Epithelial cell of proximal tubule (primary cell): Measurements from ENCODE around the gene GNG12. TPM values are rescaled to one million over a fixed set of nuclear protein-coding genes. Genes with fewer than 3 reads are reported as not detected.

Experiments used
- DNase-seq: peaks from one replicate; pipeline ENCODE4 v3.0.0-alpha.2; 2011; ENCODE audit warnings: low read depth
- H3K4me3 ChIP-seq: 2 replicates; pipeline ENCODE4 v1.5.1; 2011; ENCODE audit warnings: low read depth, mild to moderate bottlenecking, low read length
- total RNA-seq: library from RNA; depleted of rRNA; stranded (reverse); fragments of >200 nt; gene quantifications from 2 replicates; pipeline ENCODE4 v1.2.3, GENCODE V29; 2015
- TF ChIP-seq, protein P1 (sequence below): conservative IDR thresholded peaks from 2 replicates; pipeline ENCODE4 v1.5.1; 2012; ENCODE audit warnings: low read depth, mild to moderate bottlenecking, low read length

The GNG12 gene
- total RNA-seq, 1 donor from 2014 or later: 67.1 TPM

GRCh38 chr1:67684526-67685066, 148.7 kb downstream of the GNG12 start:
- DNase-seq: no peak
- TF ChIP-seq, protein P1, sequence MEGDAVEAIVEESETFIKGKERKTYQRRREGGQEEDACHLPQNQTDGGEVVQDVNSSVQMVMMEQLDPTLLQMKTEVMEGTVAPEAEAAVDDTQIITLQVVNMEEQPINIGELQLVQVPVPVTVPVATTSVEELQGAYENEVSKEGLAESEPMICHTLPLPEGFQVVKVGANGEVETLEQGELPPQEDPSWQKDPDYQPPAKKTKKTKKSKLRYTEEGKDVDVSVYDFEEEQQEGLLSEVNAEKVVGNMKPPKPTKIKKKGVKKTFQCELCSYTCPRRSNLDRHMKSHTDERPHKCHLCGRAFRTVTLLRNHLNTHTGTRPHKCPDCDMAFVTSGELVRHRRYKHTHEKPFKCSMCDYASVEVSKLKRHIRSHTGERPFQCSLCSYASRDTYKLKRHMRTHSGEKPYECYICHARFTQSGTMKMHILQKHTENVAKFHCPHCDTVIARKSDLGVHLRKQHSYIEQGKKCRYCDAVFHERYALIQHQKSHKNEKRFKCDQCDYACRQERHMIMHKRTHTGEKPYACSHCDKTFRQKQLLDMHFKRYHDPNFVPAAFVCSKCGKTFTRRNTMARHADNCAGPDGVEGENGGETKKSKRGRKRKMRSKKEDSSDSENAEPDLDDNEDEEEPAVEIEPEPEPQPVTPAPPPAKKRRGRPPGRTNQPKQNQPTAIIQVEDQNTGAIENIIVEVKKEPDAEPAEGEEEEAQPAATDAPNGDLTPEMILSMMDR: no peak
- peak overlapping the region; percentile 52 for H3K4me3 ChIP-seq

- TF ChIP-seq, protein P1: no peak
- peak overlapping the region; percentile 52 for H3K4me3 ChIP-seq
- no peak for DNase-seq
These were observed 149.3 kb downstream of the GNG12 start for GRCh38 chr1:67683766-67684525.

GRCh38 chr1:67683316-67683715, 150.0 kb downstream of the GNG12 start:
- TF ChIP-seq, protein P1: no peak
- peak overlapping the region; percentile 12 for H3K4me3 ChIP-seq
- peak; percentile 86 for DNase-seq

- no peak for DNase-seq
- no peak overlapping the region for H3K4me3 ChIP-seq
- TF ChIP-seq, protein P1: no peak
These were observed 150.5 kb downstream of the GNG12 start for GRCh38 chr1:67682659-67683197.

GRCh38 chr1:67680486-67680885, 152.8 kb downstream of the GNG12 start:
- H3K4me3 ChIP-seq: no peak overlapping the region
- TF ChIP-seq, protein P1: no peak
- DNase-seq: no peak

DNA sequence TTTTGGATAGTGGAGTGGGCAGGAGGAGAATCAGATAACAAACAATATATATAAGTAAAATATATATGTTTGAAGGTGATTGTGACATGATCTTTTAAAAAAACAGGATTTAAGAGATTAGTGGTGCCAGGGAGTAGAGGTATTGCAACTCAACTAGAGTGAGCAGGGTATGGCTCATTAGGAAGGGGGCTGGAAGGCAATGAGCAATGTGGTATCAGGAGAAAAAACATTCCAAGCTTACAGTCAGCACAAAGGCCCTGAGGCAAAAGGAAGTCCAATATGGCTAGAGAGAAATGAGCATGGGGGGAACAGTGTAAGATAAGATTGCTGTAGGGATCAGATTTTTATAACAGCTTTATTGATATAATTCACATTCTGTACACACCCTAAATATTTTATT, 153.6 kb downstream of the GNG12 start:
- TF ChIP-seq, protein P1: no peak
- no peak for DNase-seq
- H3K4me3 ChIP-seq: no peak overlapping the region

DNA sequence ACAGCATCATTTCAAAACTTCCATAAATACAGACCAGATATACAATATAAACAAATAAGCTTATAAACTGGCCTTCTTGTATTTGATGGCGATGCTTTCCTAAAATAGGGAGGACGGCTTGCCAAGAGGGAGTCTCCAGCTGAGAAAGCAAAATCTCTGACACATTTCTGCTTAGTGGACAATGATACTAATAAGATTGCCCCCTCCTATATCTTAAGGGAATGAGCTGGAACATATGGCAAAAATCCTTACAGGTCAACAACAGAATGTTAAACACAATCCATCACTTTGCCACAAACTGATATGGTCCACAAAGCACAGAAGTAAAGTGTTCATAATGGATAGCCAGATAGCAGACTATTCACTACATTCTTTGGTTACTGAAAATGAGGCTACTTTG, 155.3 kb downstream of the GNG12 start:
- no peak overlapping the region for H3K4me3 ChIP-seq
- TF ChIP-seq, protein P1: no peak
- DNase-seq: no peak
